Measurements from ENCODE around the gene FBXL14.
A peak's percentile ranks its signal among the peaks of the same experiment; 100 is the strongest.

The FBXL14 gene

GRCh38 chr12:1619587-1619986 lies 25.2 kb upstream of the FBXL14 start:
- TF ChIP-seq CTCF (IDR thresholded peaks at IDR 0.05; ENCODE audit: low read depth, low read length, missing control alignments): no peak
- no peak overlapping the region for H3K4me3 ChIP-seq (ENCODE audit: low read depth, low read length)
- no peak for DNase-seq (ENCODE audit: low read depth)
- in situ Hi-C loops (cut with HindIII; ENCODE audit: low sequenced_read_pairs): no loop called here

- DNase-seq (ENCODE audit: low read depth): no peak
- in situ Hi-C loops (cut with HindIII; ENCODE audit: low sequenced_read_pairs): no loop called here
- H3K4me3 ChIP-seq (ENCODE audit: low read depth, low read length): no peak overlapping the region
- TF ChIP-seq CTCF (IDR thresholded peaks at IDR 0.05; ENCODE audit: low read depth, low read length, missing control alignments): no peak
Observed at GRCh38 chr12:1619159-1619558, 24.8 kb upstream of the FBXL14 start.

- H3K4me3 ChIP-seq (ENCODE audit: low read depth, low read length): no peak overlapping the region
- no peak for TF ChIP-seq CTCF (IDR thresholded peaks at IDR 0.05; ENCODE audit: low read depth, low read length, missing control alignments)
- in situ Hi-C loops (cut with HindIII; ENCODE audit: low sequenced_read_pairs): no loop called here
- no peak for DNase-seq (ENCODE audit: low read depth)
Observed at GRCh38 chr12:1618489-1618888, 24.1 kb upstream of the FBXL14 start.

GRCh38 chr12:1616233-1617066 lies 22.1 kb upstream of the FBXL14 start:
- no peak for TF ChIP-seq CTCF (IDR thresholded peaks at IDR 0.05; ENCODE audit: low read depth, low read length, missing control alignments)
- peak; percentile 63 for DNase-seq (ENCODE audit: low read depth)
- H3K4me3 ChIP-seq (ENCODE audit: low read depth, low read length): no peak overlapping the region
- in situ Hi-C loops (cut with HindIII; ENCODE audit: low sequenced_read_pairs): no loop called here

GRCh38 chr12:1614360-1614759 lies 20.0 kb upstream of the FBXL14 start:
- in situ Hi-C loops (cut with HindIII; ENCODE audit: low sequenced_read_pairs): no loop called here
- no peak for DNase-seq (ENCODE audit: low read depth)
- H3K4me3 ChIP-seq (ENCODE audit: low read depth, low read length): no peak overlapping the region
- TF ChIP-seq CTCF (IDR thresholded peaks at IDR 0.05; ENCODE audit: low read depth, low read length, missing control alignments): no peak

- in situ Hi-C loops (cut with HindIII; ENCODE audit: low sequenced_read_pairs): no loop called here
- no peak overlapping the region for H3K4me3 ChIP-seq (ENCODE audit: low read depth, low read length)
- TF ChIP-seq CTCF (IDR thresholded peaks at IDR 0.05; ENCODE audit: low read depth, low read length, missing control alignments): no peak
- no peak for DNase-seq (ENCODE audit: low read depth)
Observed at GRCh38 chr12:1613860-1614259, 19.5 kb upstream of the FBXL14 start.
